H1 (cell line): Measurements from ENCODE around the gene GLP1R. TPM values are rescaled to one million over a fixed set of nuclear protein-coding genes. Genes with fewer than 3 reads are reported as not detected.

Source experiments
- MAX ChIP-seq: IDR thresholded peaks from 2 replicates; pipeline ENCODE4 v1.6.1; 2012; ENCODE audit warnings: inconsistent platforms
- TAF1 ChIP-seq: IDR thresholded peaks from 2 replicates; pipeline ENCODE4 v1.6.1; 2011; ENCODE audit warnings: mild to moderate bottlenecking, low read depth, low read length
- polyA plus RNA-seq, 7 experiments: library from polyadenylated mRNA; depleted of rRNA in 3 of 7; stranded (reverse) in 5 of 7; unstranded in 2 of 7; fragments of >200 nt in 5 of 7; fragments of 200-250 nt in 2 of 7; gene quantifications; 1 replicate in 5 of 7; 2 replicates in 1 of 7; 4 replicates in 1 of 7; pipeline versions ENCODE4 v1.2.1 to v1.2.3, GENCODE V29; 2011 to 2013; ENCODE audit warnings: missing spikeins in 2 of 7, mixed read lengths in 2 of 7
- total RNA-seq: library from RNA; stranded (reverse); fragmentation: NEBNext Ultra II Directional; extraction: Animal tissue kit (Norgen Biotek cat#: 25700); gene quantifications from 2 replicates; pipeline ENCODE4 v1.2.1, GENCODE V29; 2021

GLP1R gene
- total and polyA plus RNA-seq, 2 of the 8 experiments (the other 6 are each of a cell fraction or from before 2014, with no cell fraction given) = 2.6 to 2.7 TPM

- TF ChIP-seq TAF1 (no peak), MAX (no peak)
Observed at GRCh38 chr6:39095578-39095977, 47.0 kb downstream of the GLP1R start (continued).
